GM18867 (cell line): ENCODE results near the gene PIK3CA.
"Not testable (repeated sequence)": the region's sequence is repeated elsewhere in the genome, so short reads cannot be mapped to it uniquely, and the experiment has no call there.

ENCODE experiments used
- ATAC-seq: cut with Tn5 transposase; IDR thresholded peaks from one replicate; pipeline ENCODE4 v1.9.1; 2021; ENCODE audit warnings: mild to moderate bottlenecking, moderate library complexity; ENCODE audit not compliant: unreplicated experiment

PIK3CA gene

DNA sequence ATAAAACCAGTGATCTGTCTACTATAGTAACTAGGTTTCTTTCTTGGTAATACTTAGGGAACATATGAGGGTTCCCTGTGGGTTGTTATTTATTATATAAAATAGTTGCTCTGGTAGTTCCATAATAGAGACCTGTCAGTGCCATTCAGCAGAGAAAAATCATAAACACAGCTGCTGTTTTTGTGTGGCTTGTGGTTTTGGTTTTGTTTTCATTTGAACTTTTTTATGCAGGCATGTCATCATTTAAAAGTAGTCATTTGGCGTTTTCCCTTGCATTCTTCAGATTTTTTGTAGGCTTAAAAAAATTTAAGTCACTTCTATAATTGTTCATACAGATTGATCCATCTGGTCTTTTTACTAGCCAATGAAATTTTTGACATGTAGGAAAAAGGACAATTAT is 47.9 kb downstream of the PIK3CA start:
- ATAC-seq: peak; percentile 93

DNA sequence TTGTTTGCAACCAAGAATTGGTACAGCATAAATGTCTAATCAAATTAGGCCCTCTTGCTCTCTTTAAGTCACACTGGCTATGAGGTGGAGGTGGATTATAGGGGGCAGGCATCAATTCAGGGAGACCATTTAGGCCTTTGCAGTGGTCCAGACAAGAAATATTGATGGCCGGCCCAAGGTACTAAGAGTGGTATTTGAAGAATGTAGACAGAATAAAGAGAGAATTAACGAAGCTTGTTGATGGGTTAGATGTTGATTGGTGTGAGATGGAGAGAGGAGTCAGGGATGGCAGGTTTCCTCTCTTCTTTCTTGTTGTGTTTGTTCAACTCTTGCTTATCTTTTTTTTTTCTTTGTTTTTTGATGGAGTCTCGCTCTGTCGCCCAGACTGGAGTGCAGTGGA is 48.5 kb downstream of the PIK3CA start:
- ATAC-seq: no peak

DNA sequence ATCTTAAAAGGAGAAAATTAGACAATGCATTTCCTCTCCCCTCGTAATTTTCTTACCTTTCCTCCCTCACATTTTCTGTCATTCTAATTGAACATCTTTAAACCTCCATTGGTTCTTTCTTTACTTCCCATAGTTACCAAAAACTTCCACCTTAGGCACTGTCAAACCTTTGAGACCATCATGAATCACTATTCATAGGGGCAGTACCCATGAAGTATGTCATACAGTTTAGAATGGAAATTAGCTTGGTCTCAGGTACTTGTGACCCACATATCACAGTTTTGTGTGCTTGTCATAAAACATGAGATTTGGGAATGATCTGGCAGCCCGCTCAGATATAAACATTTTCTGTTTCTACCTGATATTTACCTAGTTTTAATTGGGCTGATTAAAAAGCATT is 52.6 kb downstream of the PIK3CA start:
- ATAC-seq: no peak

DNA sequence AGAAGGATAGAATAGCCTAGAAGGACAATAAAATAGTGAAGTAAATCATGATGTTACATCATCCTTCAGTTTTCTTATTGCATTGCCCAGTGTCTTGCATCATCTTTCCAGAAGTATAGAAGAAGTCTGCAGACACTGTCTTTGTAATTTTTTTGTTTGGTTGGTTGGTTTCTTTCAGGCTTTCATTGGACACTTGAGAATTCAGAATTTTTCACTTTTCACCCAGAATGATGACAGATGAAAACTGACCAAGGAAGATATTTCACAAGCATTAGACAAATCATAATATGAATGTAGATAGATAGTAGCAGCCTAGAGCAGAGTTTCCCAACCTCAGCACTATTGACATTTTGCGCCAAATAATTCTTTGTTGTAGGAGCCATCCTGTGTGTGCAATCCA is 67.4 kb downstream of the PIK3CA start:
- not testable (repeated sequence) for ATAC-seq

DNA sequence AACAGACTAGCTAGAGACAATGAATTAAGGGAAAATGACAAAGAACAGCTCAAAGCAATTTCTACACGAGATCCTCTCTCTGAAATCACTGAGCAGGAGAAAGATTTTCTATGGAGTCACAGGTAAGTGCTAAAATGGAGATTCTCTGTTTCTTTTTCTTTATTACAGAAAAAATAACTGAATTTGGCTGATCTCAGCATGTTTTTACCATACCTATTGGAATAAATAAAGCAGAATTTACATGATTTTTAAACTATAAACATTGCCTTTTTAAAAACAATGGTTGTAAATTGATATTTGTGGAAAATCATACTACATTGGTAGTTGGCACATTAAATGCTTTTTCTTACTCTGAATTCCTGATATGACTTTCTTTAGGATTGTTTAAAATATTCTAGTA is 70.1 kb downstream of the PIK3CA start:
- not testable (repeated sequence) for ATAC-seq

DNA sequence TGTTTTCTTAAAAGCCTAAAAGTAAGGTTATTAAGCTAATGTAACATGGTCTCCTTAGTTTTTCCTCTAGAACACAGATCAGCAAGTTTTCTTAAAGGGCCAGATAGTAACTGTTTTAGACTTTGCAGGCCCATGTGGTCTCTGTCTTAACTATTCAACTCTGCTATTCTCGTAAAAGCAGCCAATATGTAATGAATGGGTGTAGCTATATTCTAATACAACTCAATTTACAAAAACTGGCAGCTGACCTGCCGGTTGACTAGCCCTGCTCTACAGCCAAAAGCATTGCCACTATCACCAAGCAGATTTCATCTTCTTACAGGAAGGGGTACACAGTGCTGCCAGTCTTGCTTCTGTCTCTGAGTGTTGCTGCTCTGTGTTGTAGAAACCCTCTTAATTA is 75.4 kb downstream of the PIK3CA start:
- no peak for ATAC-seq

DNA sequence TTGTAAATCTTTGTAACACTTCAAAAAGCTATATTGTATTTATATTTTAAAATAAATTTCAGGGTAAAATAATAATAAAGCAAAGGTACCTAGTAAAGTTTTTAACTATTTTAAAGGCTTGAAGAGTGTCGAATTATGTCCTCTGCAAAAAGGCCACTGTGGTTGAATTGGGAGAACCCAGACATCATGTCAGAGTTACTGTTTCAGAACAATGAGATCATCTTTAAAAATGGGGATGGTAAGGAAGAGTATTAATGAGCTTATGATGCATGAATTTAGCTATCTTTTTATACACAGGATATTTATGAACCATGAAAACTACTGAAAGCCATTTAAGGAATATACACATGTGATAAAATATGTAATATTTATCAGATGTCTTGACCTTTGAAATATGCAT is 76.4 kb downstream of the PIK3CA start:
- no peak for ATAC-seq

DNA sequence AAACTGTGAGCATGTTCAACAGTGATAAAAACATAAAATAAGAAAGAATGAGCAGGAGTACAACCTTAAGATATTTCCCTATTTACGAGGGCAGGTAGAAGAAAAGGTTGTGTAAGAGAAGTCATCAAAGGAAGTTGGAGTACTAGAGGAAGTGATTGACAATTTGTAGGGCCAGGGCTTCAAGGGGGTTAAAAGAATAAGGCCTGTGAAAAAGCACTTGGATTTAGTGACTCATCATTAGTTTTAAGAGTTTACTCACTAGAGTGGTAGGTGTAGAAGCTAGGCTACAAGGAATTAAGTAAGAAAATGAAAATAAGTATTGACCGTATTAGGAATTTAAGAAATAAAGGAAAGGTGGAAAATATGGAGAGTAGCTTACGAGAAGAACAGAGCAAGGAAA is 79.2 kb downstream of the PIK3CA start:
- no peak for ATAC-seq

DNA sequence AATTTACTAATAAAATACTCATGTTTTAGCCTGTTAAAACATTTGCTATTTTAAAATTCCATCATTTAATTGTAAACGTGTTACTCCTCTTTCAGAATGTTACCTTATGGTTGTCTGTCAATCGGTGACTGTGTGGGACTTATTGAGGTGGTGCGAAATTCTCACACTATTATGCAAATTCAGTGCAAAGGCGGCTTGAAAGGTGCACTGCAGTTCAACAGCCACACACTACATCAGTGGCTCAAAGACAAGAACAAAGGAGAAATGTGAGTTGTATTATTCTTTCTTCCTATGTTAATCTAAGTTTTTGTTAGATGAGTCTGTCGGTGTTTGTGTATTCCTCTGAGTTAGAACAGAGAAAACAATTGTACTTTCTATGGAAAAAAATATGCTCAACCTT is 81.0 kb downstream of the PIK3CA start:
- no peak for ATAC-seq

DNA sequence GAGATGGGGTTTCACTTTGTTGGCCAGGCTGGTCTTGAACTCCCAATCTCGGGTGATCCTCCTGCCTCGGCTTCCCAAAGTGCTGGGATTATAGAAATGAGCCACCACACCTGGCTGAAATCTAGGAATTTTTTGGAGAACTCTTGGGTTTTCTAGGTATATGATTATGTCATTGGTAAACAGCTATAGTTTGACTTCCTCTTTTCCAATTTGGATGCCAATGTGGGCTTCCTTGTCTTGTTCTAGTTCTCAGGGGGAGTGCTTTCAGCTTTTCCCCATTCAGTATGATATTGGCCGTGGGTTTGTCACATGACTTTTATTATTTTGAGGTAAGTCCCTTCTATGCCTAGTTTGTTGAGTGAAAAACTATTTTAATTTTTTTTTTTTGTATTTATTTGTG is 84.9 kb downstream of the PIK3CA start:
- no peak for ATAC-seq

DNA sequence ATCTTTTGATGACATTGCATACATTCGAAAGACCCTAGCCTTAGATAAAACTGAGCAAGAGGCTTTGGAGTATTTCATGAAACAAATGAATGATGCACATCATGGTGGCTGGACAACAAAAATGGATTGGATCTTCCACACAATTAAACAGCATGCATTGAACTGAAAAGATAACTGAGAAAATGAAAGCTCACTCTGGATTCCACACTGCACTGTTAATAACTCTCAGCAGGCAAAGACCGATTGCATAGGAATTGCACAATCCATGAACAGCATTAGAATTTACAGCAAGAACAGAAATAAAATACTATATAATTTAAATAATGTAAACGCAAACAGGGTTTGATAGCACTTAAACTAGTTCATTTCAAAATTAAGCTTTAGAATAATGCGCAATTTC is 86.0 kb downstream of the PIK3CA start:
- no peak for ATAC-seq

DNA sequence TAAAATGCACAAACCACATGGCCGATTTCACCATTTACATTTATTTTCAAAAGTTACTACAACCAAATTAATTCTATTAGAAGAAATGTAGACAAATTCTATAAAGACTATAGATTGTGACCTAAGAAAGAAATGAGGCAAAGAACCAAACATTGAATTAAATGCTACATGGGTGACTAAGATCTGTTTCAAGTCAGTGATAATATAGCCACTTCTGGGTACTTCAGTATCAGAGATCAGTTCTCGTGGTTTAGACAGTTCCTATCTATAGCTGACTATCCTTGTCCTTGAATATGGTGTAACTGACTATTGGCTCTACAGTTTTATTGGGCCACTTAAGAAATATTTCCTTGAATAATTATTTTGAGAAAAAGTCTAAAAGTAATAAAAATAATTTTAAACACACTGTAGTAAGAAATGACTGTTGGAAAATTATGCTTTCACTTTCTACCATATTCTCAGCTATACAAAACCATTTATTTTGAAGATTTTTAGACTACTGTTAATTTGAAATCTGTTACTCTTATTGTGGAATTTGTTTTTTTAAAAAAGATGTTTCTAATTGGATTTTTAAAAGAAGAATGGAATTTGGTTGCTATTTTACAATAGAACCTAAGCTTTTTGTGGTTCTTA is 88.6 kb downstream of the PIK3CA start:
- peak; percentile 71 for ATAC-seq

DNA sequence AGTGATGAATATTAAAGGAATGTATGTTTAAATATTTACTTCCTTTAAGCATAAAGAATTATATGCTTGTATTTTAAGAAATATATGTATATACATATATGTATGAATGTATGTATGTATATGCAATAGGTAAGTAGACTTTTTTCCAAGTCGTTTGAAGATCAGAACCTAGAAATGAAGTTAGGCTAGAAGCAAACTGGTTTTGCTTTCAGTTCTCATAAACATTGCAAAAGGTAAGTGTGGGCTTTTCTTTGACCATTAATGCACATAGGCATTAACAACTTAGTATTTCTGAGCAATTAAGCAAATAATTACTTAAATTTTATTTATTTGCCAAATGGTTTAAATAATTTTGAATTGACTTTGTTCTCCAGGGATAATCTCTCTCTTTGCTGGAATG is 92.1 kb downstream of the PIK3CA start:
- peak; percentile 50 for ATAC-seq

DNA sequence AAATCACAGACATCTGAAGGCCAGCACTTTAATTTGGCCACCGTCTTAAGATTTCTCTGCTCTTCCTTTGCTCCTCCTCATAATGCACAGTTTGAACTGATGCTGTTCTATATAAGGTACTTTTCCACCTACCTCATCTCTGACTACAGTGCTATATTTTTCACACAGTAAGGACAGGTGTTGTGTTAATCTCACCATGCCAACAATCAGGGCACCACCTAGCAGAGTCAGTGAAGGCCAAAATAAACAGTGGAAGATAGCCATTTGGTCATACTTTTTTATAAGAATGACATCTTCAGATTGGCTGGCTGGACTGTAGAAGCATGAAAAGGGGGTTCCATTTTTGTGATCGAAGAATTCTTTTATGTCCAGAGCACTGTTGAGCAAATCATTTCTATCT is 94.7 kb downstream of the PIK3CA start:
- not testable (repeated sequence) for ATAC-seq

DNA sequence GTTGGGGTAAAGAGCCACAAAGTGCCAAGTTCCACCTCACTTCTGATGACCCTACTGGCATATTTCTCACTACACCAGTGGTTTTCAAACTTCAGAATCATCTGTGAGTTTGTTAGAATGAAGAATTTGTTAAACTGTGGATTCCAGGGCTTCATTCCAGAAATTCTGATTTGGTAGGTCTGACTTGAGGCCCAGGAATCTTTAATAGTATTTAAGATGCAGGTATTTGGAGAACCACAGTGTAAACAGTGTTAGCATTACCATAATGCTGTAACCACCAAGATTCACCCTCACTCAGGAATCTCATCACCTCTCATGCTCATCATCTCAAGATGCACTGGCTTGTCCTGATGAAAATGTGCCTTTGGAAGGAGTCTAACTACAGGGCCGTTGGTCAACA is 96.7 kb downstream of the PIK3CA start:
- no peak for ATAC-seq

DNA sequence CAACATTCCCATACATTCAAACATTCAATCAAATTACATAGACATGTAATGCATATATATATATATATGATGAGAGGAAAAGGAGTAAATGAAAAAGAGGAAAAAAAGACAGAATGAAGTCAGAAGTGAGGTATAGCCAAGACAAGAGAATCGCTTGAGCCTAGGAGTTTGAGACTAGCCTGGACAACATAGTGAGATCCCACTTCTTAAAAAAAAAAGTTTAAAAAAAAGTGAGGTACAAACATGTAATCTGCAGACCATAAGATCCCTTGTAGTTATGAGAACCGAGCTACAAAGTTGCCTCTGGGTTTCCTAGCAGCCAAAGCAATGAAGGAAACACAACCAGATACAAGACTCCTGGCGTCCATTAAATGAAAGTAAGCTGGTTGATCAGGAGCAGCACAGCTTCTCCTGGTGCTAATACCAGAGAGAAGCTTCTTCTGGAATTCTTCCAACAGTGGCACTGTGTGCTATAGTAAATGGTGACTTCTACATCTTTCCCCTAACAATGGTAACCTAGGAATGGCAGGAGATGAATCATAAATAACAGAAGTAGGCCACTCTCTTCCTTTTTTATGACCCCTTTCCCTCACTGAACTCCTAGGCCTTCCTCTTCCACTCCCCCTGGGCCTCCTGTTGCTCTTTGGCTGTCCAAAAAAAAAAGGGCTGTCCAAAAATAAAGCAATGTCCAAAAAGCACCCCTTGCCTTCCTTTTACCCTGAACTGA is 99.3 kb downstream of the PIK3CA start:
- ATAC-seq: no peak

DNA sequence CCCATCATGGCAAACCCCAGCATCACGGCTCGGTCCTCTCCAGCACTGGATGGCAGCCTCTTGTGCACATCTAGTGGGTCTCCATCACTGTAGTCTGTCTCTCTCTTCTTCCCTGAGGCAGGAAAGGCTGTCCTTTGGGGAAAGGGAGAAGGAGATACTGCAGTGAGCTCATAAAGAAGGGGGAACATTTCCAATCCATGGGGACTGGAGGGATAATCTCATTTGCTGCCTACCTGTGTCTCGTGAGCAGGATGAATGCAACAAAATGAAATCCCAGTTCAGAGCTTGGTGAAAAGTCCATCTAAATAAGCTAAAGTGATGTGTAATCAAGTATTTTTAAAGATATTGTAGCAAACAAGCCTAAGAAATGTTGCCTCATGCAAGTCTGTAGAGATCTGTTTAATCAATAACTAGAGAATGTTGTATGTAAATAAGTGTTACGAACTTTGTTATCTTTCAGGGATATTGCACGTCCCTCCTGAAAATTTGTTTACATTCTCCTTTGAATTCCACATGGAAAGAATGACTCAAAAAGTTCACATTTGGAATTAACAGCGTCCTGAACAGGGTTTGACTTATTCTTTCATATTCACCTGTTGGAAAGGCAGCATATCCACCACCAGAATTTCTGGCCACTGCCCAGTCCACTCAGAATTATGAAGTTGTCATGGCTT is 102.8 kb downstream of the PIK3CA start, which contains the start of gene KCNMB3:
KCNMB3 (minus strand) TSS at position 312 of the 674 bp plus-strand sequence; CDS start at position 188, 124 bp downstream.
- ATAC-seq: no peak

DNA sequence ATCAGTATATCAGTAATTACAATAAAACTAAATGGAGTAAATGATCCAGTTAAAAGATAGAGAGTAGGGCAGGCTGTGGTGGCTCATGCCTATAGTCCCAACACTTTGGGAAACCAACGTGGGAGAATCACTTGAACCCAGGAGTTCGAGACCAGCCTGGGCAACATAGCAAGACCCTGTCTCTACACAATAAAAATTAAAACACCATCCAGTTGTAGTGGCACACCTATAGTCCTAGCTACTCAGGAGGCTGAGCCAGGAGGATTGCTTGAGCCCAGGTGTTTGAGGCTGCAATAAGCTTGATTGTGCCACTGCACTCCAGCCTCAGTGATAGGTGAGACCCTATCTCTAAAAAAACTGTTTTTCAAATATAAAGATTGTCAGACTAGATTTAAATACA is 108.7 kb downstream of the PIK3CA start:
- ATAC-seq: no peak

DNA sequence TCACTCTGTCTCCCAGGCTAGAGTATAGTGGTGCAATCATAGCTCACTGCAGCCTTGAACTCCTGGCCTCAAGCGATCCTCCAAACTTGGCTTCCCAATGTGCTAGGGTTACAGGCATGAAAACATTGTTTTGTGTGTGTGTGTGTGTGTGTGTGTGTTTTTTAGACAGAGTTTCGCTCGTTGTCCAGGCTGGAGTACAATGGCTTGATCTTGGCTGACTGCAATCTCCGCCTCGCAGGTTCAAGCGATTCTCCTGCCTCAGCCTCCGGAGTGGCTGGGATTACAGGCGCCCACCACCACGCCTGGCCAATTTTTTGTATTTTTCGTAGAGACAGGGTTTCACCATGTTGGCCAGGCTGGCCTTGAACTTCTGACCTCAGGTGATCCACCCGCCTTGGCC is 109.6 kb downstream of the PIK3CA start:
- ATAC-seq: not testable (repeated sequence)

DNA sequence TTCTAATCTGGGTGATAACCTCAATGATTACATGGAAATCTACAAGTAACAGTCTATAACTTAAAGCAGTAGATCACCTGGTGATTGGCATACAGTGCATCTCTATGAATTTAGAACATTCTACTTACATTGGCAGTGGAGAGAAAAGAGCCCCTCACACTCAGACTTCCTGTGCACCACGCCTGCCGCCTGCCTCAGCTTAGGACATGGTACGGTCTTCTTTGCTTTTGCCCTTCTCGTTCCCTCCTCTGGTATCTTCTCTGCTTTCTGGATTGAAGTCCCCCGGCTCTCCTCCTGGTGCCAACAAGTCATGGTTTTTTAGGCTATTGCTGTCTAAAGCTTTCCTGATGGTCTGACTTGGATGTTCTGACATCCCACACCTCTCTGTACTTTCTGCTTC is 110.7 kb downstream of the PIK3CA start:
- ATAC-seq: no peak

DNA sequence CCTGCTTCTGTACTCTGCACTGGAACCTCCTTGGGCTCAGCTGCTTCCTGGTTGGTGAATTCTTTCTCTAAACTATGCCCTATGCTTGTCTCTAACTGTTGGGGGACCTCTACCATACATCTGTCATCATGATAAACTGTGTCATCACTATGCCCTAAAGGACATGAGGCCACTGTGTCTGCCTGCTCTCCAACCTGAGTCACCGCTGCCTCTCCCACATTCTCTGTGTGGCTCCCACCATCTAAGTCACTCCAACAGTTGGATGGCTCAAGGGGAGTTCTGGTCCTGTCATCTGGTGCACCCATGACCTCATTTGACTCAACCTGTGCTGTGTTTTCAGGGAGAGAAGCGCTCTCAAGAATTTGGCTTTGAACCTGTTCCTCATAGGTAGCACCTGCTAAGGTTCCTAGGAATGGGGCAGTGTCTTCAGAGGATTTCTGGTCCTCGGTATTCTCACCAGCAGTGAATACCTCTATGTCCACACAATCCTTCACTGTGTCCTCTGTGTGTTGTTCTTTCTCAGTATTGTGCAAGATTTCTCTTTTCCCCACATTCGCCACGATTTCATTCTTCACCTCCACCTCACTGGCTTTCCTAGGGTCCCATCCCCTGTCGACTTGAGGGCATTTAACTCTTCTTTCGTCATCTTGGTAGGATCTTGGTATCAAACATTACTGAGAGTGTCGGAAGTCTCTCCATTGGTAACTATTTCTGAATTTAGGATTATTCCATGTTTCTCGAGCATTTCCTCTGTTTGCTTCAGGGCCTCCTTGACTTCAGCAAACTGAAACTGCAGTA is 112.0 kb downstream of the PIK3CA start:
- ATAC-seq: not testable (repeated sequence)
